ENCODE data around the gene SPPL2B.

The SPPL2B gene

GRCh38 chr19:2331601-2332246 is 3.2 kb downstream of the SPPL2B start:
- Histone ChIP-seq H3K4me2 (ENCODE audit: low read depth, low read length, poor library complexity, severe bottlenecking) (peak overlapping the region; percentile 85), H3K27me3 (ENCODE audit: insufficient read depth, low read length, poor library complexity, severe bottlenecking) (peaks cover 9% of the 10 kb centered on the region), H3K4me3 (ENCODE audit: low read length, poor library complexity, severe bottlenecking) (peak overlapping the region; percentile 98), H2AFZ (ENCODE audit: low read length) (no peak overlapping the region), H3K4me1 (ENCODE audit: insufficient read depth, low read length, poor library complexity, severe bottlenecking) (peaks cover 50% of the 10 kb centered on the region), H3K9me3 (ENCODE audit: insufficient read depth, low read depth, low read length) (no peaks in the 10 kb centered on the region), H3K9ac (ENCODE audit: low read depth, low read length, poor library complexity, severe bottlenecking) (peak overlapping the region; percentile 99), H3K9me2 (replicated peaks; ENCODE audit: low read depth, low read length) (no peaks in the 10 kb centered on the region), H3F3A (ENCODE audit: low read depth) (peaks cover 6% of the 10 kb centered on the region), H4K20me1 (ENCODE audit: insufficient read depth, low read length, poor library complexity, severe bottlenecking) (peaks cover 49% of the 10 kb centered on the region), H3K79me2 (ENCODE audit: insufficient read depth, low read length) (peaks cover 90% of the 10 kb centered on the region), H3K36me3 (ENCODE audit: insufficient read depth, low read length) (no peaks in the 10 kb centered on the region; the same call in 1 of the 2 replicates)
- TF ChIP-seq EZH2phosphoT487 (IDR thresholded peaks at IDR 0.05; ENCODE audit: borderline replicate concordance) (no peak), CTCF (conservative IDR thresholded peaks at IDR 0.05; ENCODE audit: low read length) (no peak)

GRCh38 chr19:2332341-2333026 is 4.0 kb downstream of the SPPL2B start:
- peak overlapping the region; percentile 99 for H3K9ac ChIP-seq (ENCODE audit: low read depth, low read length, poor library complexity, severe bottlenecking)
- H3K4me1 ChIP-seq (ENCODE audit: insufficient read depth, low read length, poor library complexity, severe bottlenecking): peaks cover 45% of the 10 kb centered on the region
- H3F3A ChIP-seq (ENCODE audit: low read depth): peaks cover 6% of the 10 kb centered on the region
- H3K9me2 ChIP-seq (replicated peaks; ENCODE audit: low read depth, low read length): no peaks in the 10 kb centered on the region
- no peak overlapping the region for H2AFZ ChIP-seq (ENCODE audit: low read length)
- H3K27me3 ChIP-seq (ENCODE audit: insufficient read depth, low read length, poor library complexity, severe bottlenecking): peaks cover 9% of the 10 kb centered on the region
- H3K4me3 ChIP-seq (ENCODE audit: low read length, poor library complexity, severe bottlenecking): peak overlapping the region; percentile 98
- H3K9me3 ChIP-seq (ENCODE audit: insufficient read depth, low read depth, low read length): no peaks in the 10 kb centered on the region
- peaks cover 90% of the 10 kb centered on the region for H3K79me2 ChIP-seq (ENCODE audit: insufficient read depth, low read length)
- TF ChIP-seq EZH2phosphoT487 (IDR thresholded peaks at IDR 0.05; ENCODE audit: borderline replicate concordance) (no peak), CTCF (conservative IDR thresholded peaks at IDR 0.05; ENCODE audit: low read length) (no peak)
- H3K36me3 ChIP-seq (ENCODE audit: insufficient read depth, low read length): no peaks in the 10 kb centered on the region; the same call in 1 of the 2 replicates
- H3K4me2 ChIP-seq (ENCODE audit: low read depth, low read length, poor library complexity, severe bottlenecking): peak overlapping the region; percentile 85
- peaks cover 45% of the 10 kb centered on the region for H4K20me1 ChIP-seq (ENCODE audit: insufficient read depth, low read length, poor library complexity, severe bottlenecking)

- no peak overlapping the region for H2AFZ ChIP-seq (ENCODE audit: low read length)
- peak overlapping the region; percentile 85 for H3K4me2 ChIP-seq (ENCODE audit: low read depth, low read length, poor library complexity, severe bottlenecking)
- H3K4me1 ChIP-seq (ENCODE audit: insufficient read depth, low read length, poor library complexity, severe bottlenecking): peaks cover 45% of the 10 kb centered on the region
- H3K4me3 ChIP-seq (ENCODE audit: low read length, poor library complexity, severe bottlenecking): peak overlapping the region; percentile 98
- no peaks in the 10 kb centered on the region for H3K9me3 ChIP-seq (ENCODE audit: insufficient read depth, low read depth, low read length)
- H3K9me2 ChIP-seq (replicated peaks; ENCODE audit: low read depth, low read length): no peaks in the 10 kb centered on the region
- H3K27me3 ChIP-seq (ENCODE audit: insufficient read depth, low read length, poor library complexity, severe bottlenecking): peaks cover 6% of the 10 kb centered on the region
- H3K79me2 ChIP-seq (ENCODE audit: insufficient read depth, low read length): peaks cover 90% of the 10 kb centered on the region
- peak overlapping the region; percentile 99 for H3K9ac ChIP-seq (ENCODE audit: low read depth, low read length, poor library complexity, severe bottlenecking)
- no peaks in the 10 kb centered on the region; the same call in 1 of the 2 replicates for H3K36me3 ChIP-seq (ENCODE audit: insufficient read depth, low read length)
- H3F3A ChIP-seq (ENCODE audit: low read depth): peaks cover 6% of the 10 kb centered on the region
- H4K20me1 ChIP-seq (ENCODE audit: insufficient read depth, low read length, poor library complexity, severe bottlenecking): peaks cover 49% of the 10 kb centered on the region
- TF ChIP-seq EZH2phosphoT487 (IDR thresholded peaks at IDR 0.05; ENCODE audit: borderline replicate concordance) (no peak), CTCF (conservative IDR thresholded peaks at IDR 0.05; ENCODE audit: low read length) (no peak)
Measured at GRCh38 chr19:2333027-2333806, 4.7 kb downstream of the SPPL2B start.
